H9 (cell line): ENCODE results near the gene ACTN1. TPM values are rescaled to one million over a fixed set of nuclear protein-coding genes. Genes with fewer than 3 reads are reported as not detected.

Experiments used
- DNase-seq: peaks from one replicate; pipeline ENCODE4 v3.0.0-alpha.2; 2017
- H2AFZ ChIP-seq: one replicate; pipeline ENCODE4 v1.6.1; 2013; ENCODE audit warnings: mild to moderate bottlenecking, low read length, control low read depth, moderate library complexity
- H2AK5ac ChIP-seq: 2 replicates; pipeline ENCODE4 v1.6.1; 2013; ENCODE audit warnings: low read length, control low read depth, mixed read lengths; ENCODE audit not compliant: insufficient read length
- H2BK120ac ChIP-seq: one replicate; pipeline ENCODE4 v1.6.1; 2013; ENCODE audit warnings: low read depth, mild to moderate bottlenecking, low read length, control low read depth, inconsistent platforms; ENCODE audit not compliant: poor library complexity, severe bottlenecking
- H2BK12ac ChIP-seq: 2 replicates; pipeline ENCODE4 v1.6.1; 2013; ENCODE audit warnings: low read length, control low read depth, mixed read lengths, low read depth; ENCODE audit not compliant: insufficient read length
- H2BK15ac ChIP-seq: 2 replicates; pipeline ENCODE4 v1.6.1; 2013; ENCODE audit warnings: low read depth, low read length, control low read depth
- H2BK20ac ChIP-seq: one replicate; pipeline ENCODE4 v1.6.1; 2013; ENCODE audit warnings: low read depth, mild to moderate bottlenecking, low read length, control low read depth, inconsistent platforms; ENCODE audit not compliant: poor library complexity, severe bottlenecking
- H2BK5ac ChIP-seq: 2 replicates; pipeline ENCODE4 v1.6.1; 2013; ENCODE audit warnings: low read length, control low read depth, mixed read lengths; ENCODE audit not compliant: insufficient read length
- H3K14ac ChIP-seq: 2 replicates; pipeline ENCODE4 v1.6.1; 2013; ENCODE audit warnings: low read length, control low read depth; ENCODE audit not compliant: insufficient read depth
- H3K18ac ChIP-seq: 2 replicates; pipeline ENCODE4 v1.6.1; 2013; ENCODE audit warnings: low read depth, mild to moderate bottlenecking, mixed read lengths, low read length, control low read depth; ENCODE audit not compliant: insufficient read length
- H3K23ac ChIP-seq: 2 replicates; pipeline ENCODE4 v1.6.1; 2013; ENCODE audit warnings: low read length, control low read depth, mixed read lengths, low read depth; ENCODE audit not compliant: insufficient read length
- H3K23me2 ChIP-seq: 2 replicates; pipeline ENCODE4 v1.6.1; 2013; ENCODE audit warnings: low read depth, mild to moderate bottlenecking, mixed read lengths, low read length, control low read depth; ENCODE audit not compliant: insufficient read length, poor library complexity, severe bottlenecking
- H3K27ac ChIP-seq: 2 replicates; pipeline ENCODE4 v1.5.1; 2013; ENCODE audit warnings: low read length, control low read depth, mixed read lengths, low read depth; ENCODE audit not compliant: insufficient read length
- H3K27me3 ChIP-seq: 2 replicates; pipeline ENCODE4 v1.6.1; 2013; ENCODE audit warnings: low read length, control low read depth, inconsistent platforms; ENCODE audit not compliant: insufficient read depth
- H3K4ac ChIP-seq: 2 replicates; pipeline ENCODE4 v1.6.1; 2013; ENCODE audit warnings: low read depth, mild to moderate bottlenecking, control low read depth, inconsistent platforms, low read length, moderate library complexity
- H3K4me1 ChIP-seq: 2 replicates; pipeline ENCODE4 v1.6.1; 2013; ENCODE audit warnings: low read length, control low read depth, inconsistent platforms; ENCODE audit not compliant: insufficient read depth
- H3K4me2 ChIP-seq: 2 replicates; pipeline ENCODE4 v1.6.1; 2013; ENCODE audit warnings: low read length, control low read depth, mixed read lengths; ENCODE audit not compliant: insufficient read length, insufficient read depth
- H3K56ac ChIP-seq: 2 replicates; pipeline ENCODE4 v1.6.1; 2013; ENCODE audit warnings: low read depth, mild to moderate bottlenecking, mixed read lengths, low read length, control low read depth; ENCODE audit not compliant: insufficient read length
- H3K79me1 ChIP-seq: 2 replicates; pipeline ENCODE4 v1.6.1; 2013; ENCODE audit warnings: low read depth, mild to moderate bottlenecking, moderate library complexity, low read length, control low read depth, inconsistent platforms; ENCODE audit not compliant: insufficient read depth, poor library complexity, severe bottlenecking
- H3K79me2 ChIP-seq: 2 replicates; pipeline ENCODE4 v1.6.1; 2013; ENCODE audit warnings: low read length, control low read depth, inconsistent platforms; ENCODE audit not compliant: insufficient read depth
- H3K9ac ChIP-seq: 2 replicates; pipeline ENCODE4 v1.6.1; 2013; ENCODE audit warnings: low read length, control low read depth, mixed read lengths; ENCODE audit not compliant: insufficient read length; ENCODE audit errors: extremely low read depth
- H3K9me3 ChIP-seq: one replicate; pipeline ENCODE4 v1.6.1; 2013; ENCODE audit warnings: low read depth, low read length, inconsistent platforms; ENCODE audit not compliant: control insufficient read depth
- H3T11ph ChIP-seq: one replicate; pipeline ENCODE4 v1.6.1; 2013; ENCODE audit warnings: mild to moderate bottlenecking, low read length, control low read depth, inconsistent platforms
- H4K20me1 ChIP-seq: one replicate; pipeline ENCODE4 v1.6.1; 2013; ENCODE audit not compliant: control insufficient read depth, insufficient read length, insufficient read depth
- H4K5ac ChIP-seq: 2 replicates; pipeline ENCODE4 v1.6.1; 2013; ENCODE audit warnings: low read depth, mild to moderate bottlenecking, mixed read lengths, low read length, control low read depth; ENCODE audit not compliant: insufficient read length
- H4K8ac ChIP-seq: replicated peaks from 2 replicates; pipeline ENCODE4 v1.6.1; 2013; ENCODE audit warnings: low read length, control low read depth, mixed read lengths, low read depth; ENCODE audit not compliant: insufficient read length
- H4K91ac ChIP-seq: 2 replicates; pipeline ENCODE4 v1.6.1; 2013; ENCODE audit warnings: low read depth, mild to moderate bottlenecking, moderate library complexity, mixed read lengths, low read length, control low read depth; ENCODE audit not compliant: insufficient read length
- H3K27ac Mint-ChIP-seq, 3 experiments: 2 replicates in 2 of 3; 3 replicates in 1 of 3; pipeline ENCODE4 v1.8.0; 2020 to 2021; ENCODE audit warnings: mixed read lengths in 3 of 3, mild to moderate bottlenecking in 1 of 3, moderate library complexity in 1 of 3
- H3K27me3 Mint-ChIP-seq: 2 replicates; pipeline ENCODE4 v1.8.0; 2021; ENCODE audit warnings: low read depth, mild to moderate bottlenecking, moderate library complexity, mixed read lengths
- H3K36me3 Mint-ChIP-seq, 3 experiments: 2 replicates in 2 of 3; 3 replicates in 1 of 3; pipeline ENCODE4 v1.8.0; 2020 to 2021; ENCODE audit warnings: low read depth in 3 of 3, mixed read lengths in 3 of 3; ENCODE audit not compliant: insufficient read depth in 1 of 3
- H3K4me1 Mint-ChIP-seq, 2 experiments: 2 replicates each; pipeline ENCODE4 v1.8.0; 2020; ENCODE audit warnings: mixed read lengths in 2 of 2
- H3K4me3 Mint-ChIP-seq, 2 experiments: 2 replicates in 1 of 2; 3 replicates in 1 of 2; pipeline ENCODE4 v1.8.0; 2020 to 2021; ENCODE audit warnings: mild to moderate bottlenecking in 2 of 2, mixed read lengths in 2 of 2, moderate library complexity in 1 of 2
- H3K9me3 Mint-ChIP-seq, 2 experiments: 2 replicates in 1 of 2; 3 replicates in 1 of 2; pipeline ENCODE4 v1.8.0; 2020; ENCODE audit warnings: mild to moderate bottlenecking in 2 of 2, mixed read lengths in 2 of 2, moderate library complexity in 1 of 2
- CTCF ChIP-seq: fragments of 200-600 bp; sonication (generic); conservative IDR thresholded peaks from 3 replicates; pipeline ENCODE4 v1.8.0; 2021; ENCODE audit warnings: antibody characterized with exemption, mild to moderate bottlenecking
- WGBS: extraction: QIAGEN DNeasy Blood & Tissue Kit; methylation state at CpG from one replicate; pipeline ENCODE4 v1.1.7; 2013; ENCODE audit warnings: missing lambda C conversion rate, low lambda C conversion rate, mixed read lengths; ENCODE audit not compliant: insufficient read length; ENCODE audit errors: extremely low coverage; 5-methylcytosine and 5-hydroxymethylcytosine counted together
- total RNA-seq: library from RNA; stranded (reverse); gene quantifications from 2 replicates; pipeline ENCODE4 v1.2.1, GENCODE V29; 2021

Gene ACTN1
- total RNA-seq, 1 experiment from 2014 or later: 219 TPM

- Mint-ChIP-seq H3K36me3 (peaks cover 3 to 39% (median 27%) of the 10 kb centered on the region in 3 experiments), H3K27me3 (no peaks in the 10 kb centered on the region), H3K4me3 (no peak overlapping the region), H3K9me3 (no peaks in the 10 kb centered on the region), H3K4me1 (peaks cover 45% of the 10 kb centered on the region in 2 experiments), H3K27ac (no peak overlapping the region; a peak in 1 of 7 replicates)
- Histone ChIP-seq H4K91ac (no peak overlapping the region), H2AFZ (no peak overlapping the region), H3K9me3 (no peaks in the 10 kb centered on the region), H2BK120ac (no peak overlapping the region), H2AK5ac (no peak overlapping the region), H3K23ac (no peak overlapping the region), H3K27ac (no peak overlapping the region), H3K4me1 (0 out of 2 replicates have a peak, but pooled peaks cover 4% of the 10 kb centered on the region), H3K27me3 (no peaks in the 10 kb centered on the region), H2BK20ac (no peak overlapping the region), H3K23me2 (no peaks in the 10 kb centered on the region), H2BK5ac (no peak overlapping the region), H2BK15ac (no peak overlapping the region), H4K20me1 (no peaks in the 10 kb centered on the region), H3K9ac (no peak overlapping the region), H3K4me2 (no peak overlapping the region), H3K18ac (no peak overlapping the region), H2BK12ac (no peak overlapping the region), H3K79me2 (peaks cover 49% of the 10 kb centered on the region; the same call in 1 of the 2 replicates), H4K8ac (no peak overlapping the region), H3K56ac (no peak overlapping the region), H4K5ac (no peak overlapping the region), H3K4ac (no peak overlapping the region), H3K14ac (no peak overlapping the region), H3K79me1 (peaks cover 2% of the 10 kb centered on the region), H3T11ph (no peak overlapping the region)
- DNase-seq: no peak
- TF ChIP-seq CTCF: no peak
- no CpG with 5 or more reads among the region's 6 CpGs for WGBS
Measured at GRCh38 chr14:68958553-68958952, 20.5 kb downstream of the ACTN1 start.
